Measurements from ENCODE around the gene COL19A1. TPM values are rescaled to one million over a fixed set of nuclear protein-coding genes. Genes with fewer than 3 reads are reported as not detected.

The COL19A1 gene
- total RNA-seq, 1 donor: 1.3 TPM

GRCh38 chr6:70073637-70074036 is 207.3 kb downstream of the COL19A1 start:
- TF ChIP-seq CTCF (IDR thresholded peaks at IDR 0.05; ENCODE audit: insufficient read depth, low read depth, low read length): no peak
- no peak for DNase-seq (ENCODE audit: low read depth)
- H3K4me3 ChIP-seq (ENCODE audit: low read depth, low read length): no peak overlapping the region

- DNase-seq (ENCODE audit: low read depth): no peak
- TF ChIP-seq CTCF (IDR thresholded peaks at IDR 0.05; ENCODE audit: insufficient read depth, low read depth, low read length): no peak
- no peak overlapping the region for H3K4me3 ChIP-seq (ENCODE audit: low read depth, low read length)
These were observed 212.9 kb downstream of the COL19A1 start for GRCh38 chr6:70079241-70079640.

- no peak overlapping the region for H3K4me3 ChIP-seq (ENCODE audit: low read depth, low read length)
- TF ChIP-seq CTCF (IDR thresholded peaks at IDR 0.05; ENCODE audit: insufficient read depth, low read depth, low read length): no peak
- no peak for DNase-seq (ENCODE audit: low read depth)
These were observed 214.2 kb downstream of the COL19A1 start for GRCh38 chr6:70080443-70081070.

GRCh38 chr6:70082830-70083229 is 216.5 kb downstream of the COL19A1 start:
- TF ChIP-seq CTCF (IDR thresholded peaks at IDR 0.05; ENCODE audit: insufficient read depth, low read depth, low read length): no peak
- H3K4me3 ChIP-seq (ENCODE audit: low read depth, low read length): no peak overlapping the region
- DNase-seq (ENCODE audit: low read depth): no peak

- no peak for TF ChIP-seq CTCF (IDR thresholded peaks at IDR 0.05; ENCODE audit: insufficient read depth, low read depth, low read length)
- H3K4me3 ChIP-seq (ENCODE audit: low read depth, low read length): no peak overlapping the region
- DNase-seq (ENCODE audit: low read depth): no peak
These were observed 220.4 kb downstream of the COL19A1 start for GRCh38 chr6:70086806-70087205.

GRCh38 chr6:70094156-70094555 is 227.8 kb downstream of the COL19A1 start:
- H3K4me3 ChIP-seq (ENCODE audit: low read depth, low read length): no peak overlapping the region
- TF ChIP-seq CTCF (IDR thresholded peaks at IDR 0.05; ENCODE audit: insufficient read depth, low read depth, low read length): no peak
- no peak for DNase-seq (ENCODE audit: low read depth)

GRCh38 chr6:70099732-70100131 is 233.4 kb downstream of the COL19A1 start:
- no peak for TF ChIP-seq CTCF (IDR thresholded peaks at IDR 0.05; ENCODE audit: insufficient read depth, low read depth, low read length)
- H3K4me3 ChIP-seq (ENCODE audit: low read depth, low read length): no peak overlapping the region
- no peak for DNase-seq (ENCODE audit: low read depth)

Data from fibroblast of villous mesenchyme (primary cell).